GM23248 (cell line): ENCODE results near the gene RPS3. TPM values are rescaled to one million over a fixed set of nuclear protein-coding genes. Genes with fewer than 3 reads are reported as not detected.

ENCODE experiments used
- DNase-seq: peaks from one replicate; pipeline ENCODE4 v3.0.0-alpha.2; 2015
- H2AFZ ChIP-seq: fragments of 200-600 bp; sonication (generic); 2 replicates; pipeline ENCODE4 v1.6.1; 2016; ENCODE audit warnings: antibody characterized with exemption
- H3F3A ChIP-seq: fragments of 200-600 bp; sonication (generic); 2 replicates; pipeline ENCODE4 v1.6.1; 2016; ENCODE audit warnings: mild to moderate bottlenecking, antibody characterized with exemption, mixed run types; ENCODE audit not compliant: insufficient read depth
- H3K27ac ChIP-seq: fragments of 200-600 bp; sonication (generic); 2 replicates; pipeline ENCODE4 v1.5.1; 2016; ENCODE audit warnings: mild to moderate bottlenecking
- H3K27me3 ChIP-seq: fragments of 200-600 bp; sonication (generic); replicated peaks from 2 replicates; pipeline ENCODE4 v1.6.1; 2016; ENCODE audit warnings: mild to moderate bottlenecking; ENCODE audit not compliant: insufficient read depth
- H3K36me3 ChIP-seq: fragments of 200-600 bp; sonication (generic); 2 replicates; pipeline ENCODE4 v1.6.1; 2016; ENCODE audit warnings: low read depth, mild to moderate bottlenecking
- H3K4me1 ChIP-seq: fragments of 200-600 bp; sonication (generic); 2 replicates; pipeline ENCODE4 v1.6.1; 2016; ENCODE audit warnings: mild to moderate bottlenecking; ENCODE audit not compliant: insufficient read depth
- H3K4me2 ChIP-seq: fragments of 200-600 bp; sonication (generic); one replicate; pipeline ENCODE4 v1.6.1; 2016; ENCODE audit warnings: mild to moderate bottlenecking; ENCODE audit not compliant: unreplicated experiment
- H3K4me3 ChIP-seq: fragments of 200-600 bp; sonication (generic); 2 replicates; pipeline ENCODE4 v1.5.1; 2016; ENCODE audit warnings: mild to moderate bottlenecking
- H3K79me2 ChIP-seq: fragments of 200-600 bp; sonication (generic); 2 replicates; pipeline ENCODE4 v1.6.1; 2016; ENCODE audit warnings: mild to moderate bottlenecking; ENCODE audit not compliant: insufficient read depth
- H3K9ac ChIP-seq: fragments of 200-600 bp; sonication (generic); 2 replicates; pipeline ENCODE4 v1.6.1; 2016; ENCODE audit warnings: mild to moderate bottlenecking
- H3K9me2 ChIP-seq: fragments of 200-600 bp; sonication (generic); 2 replicates; pipeline ENCODE4 v1.6.1; 2016; ENCODE audit warnings: mixed run types, mild to moderate bottlenecking, moderate library complexity; ENCODE audit not compliant: insufficient read depth
- H3K9me3 ChIP-seq: fragments of 200-600 bp; sonication (generic); one replicate; pipeline ENCODE4 v1.6.1; 2017; ENCODE audit warnings: low read depth
- H4K20me1 ChIP-seq: fragments of 200-600 bp; sonication (generic); 2 replicates; pipeline ENCODE4 v1.6.0; 2016; ENCODE audit not compliant: insufficient read depth
- EZH2 ChIP-seq: fragments of 200-600 bp; sonication (generic); IDR thresholded peaks from 2 replicates; pipeline ENCODE4 v1.6.1; 2018; ENCODE audit warnings: antibody characterized with exemption, mild to moderate bottlenecking; ENCODE audit not compliant: insufficient read depth, poor library complexity, severe bottlenecking
- EZH2phosphoT487 ChIP-seq: fragments of 200-600 bp; sonication (generic); IDR thresholded peaks from 2 replicates; pipeline ENCODE4 v1.6.1; 2018; ENCODE audit warnings: antibody characterized with exemption, moderate library complexity, mild to moderate bottlenecking, low read depth; ENCODE audit not compliant: insufficient read depth
- WGBS, 2 experiments: methylation state at CpG; one replicate each; pipeline ENCODE4 v1.1.6; 2015 to 2017; ENCODE audit warnings: low lambda C conversion rate in 2 of 2, low coverage in 1 of 2; ENCODE audit errors: missing lambda C conversion rate in 2 of 2; 5-methylcytosine and 5-hydroxymethylcytosine counted together
- in situ Hi-C: fragments of 300-500 bp; cut with MboI; formaldehyde crosslinking; loops from 2 replicates; pipeline ENCODE4 v1.15.0; 2020
- polyA plus RNA-seq: library from polyadenylated mRNA; unstranded; fragments of >200 nt; fragmentation: Nextera tagmentation; extraction: Ambion mirVana; gene quantifications from 2 replicates; pipeline ENCODE4 v1.2.1, GENCODE V29; 2016
- total RNA-seq: library from RNA; depleted of rRNA; stranded (reverse); fragments of >200 nt; shearing (Covaris generic); gene quantifications from 2 replicates; pipeline ENCODE4 v1.2.3, GENCODE V29; 2014

RPS3 gene
- total and polyA plus RNA-seq, 2 experiments from 2014 or later: 896 to 1,048 TPM

- H3K4me3 ChIP-seq: no peak overlapping the region
- WGBS, 2 experiments: 81 to 87% methylated on average over 12 to 13 of the region's 13 CpGs
- H3K9me3 ChIP-seq: no peaks in the 10 kb centered on the region
- no peak overlapping the region for H3K4me2 ChIP-seq
- no peaks in the 10 kb centered on the region for H3K79me2 ChIP-seq
- H3K4me1 ChIP-seq: no peaks in the 10 kb centered on the region
- no peak overlapping the region for H3K27ac ChIP-seq
- H4K20me1 ChIP-seq: no peaks in the 10 kb centered on the region
- H3K36me3 ChIP-seq: no peaks in the 10 kb centered on the region
- no peaks in the 10 kb centered on the region for H3F3A ChIP-seq
- no peak overlapping the region for H2AFZ ChIP-seq
- no peaks in the 10 kb centered on the region for H3K27me3 ChIP-seq
- no peak overlapping the region for H3K9ac ChIP-seq
- in situ Hi-C loops: no loop called here
- TF ChIP-seq EZH2 (no peak), EZH2phosphoT487 (no peak)
- H3K9me2 ChIP-seq: no peaks in the 10 kb centered on the region
- no peak for DNase-seq
Observed at GRCh38 chr11:75439495-75440120, 40.3 kb downstream of the RPS3 start.

DNA sequence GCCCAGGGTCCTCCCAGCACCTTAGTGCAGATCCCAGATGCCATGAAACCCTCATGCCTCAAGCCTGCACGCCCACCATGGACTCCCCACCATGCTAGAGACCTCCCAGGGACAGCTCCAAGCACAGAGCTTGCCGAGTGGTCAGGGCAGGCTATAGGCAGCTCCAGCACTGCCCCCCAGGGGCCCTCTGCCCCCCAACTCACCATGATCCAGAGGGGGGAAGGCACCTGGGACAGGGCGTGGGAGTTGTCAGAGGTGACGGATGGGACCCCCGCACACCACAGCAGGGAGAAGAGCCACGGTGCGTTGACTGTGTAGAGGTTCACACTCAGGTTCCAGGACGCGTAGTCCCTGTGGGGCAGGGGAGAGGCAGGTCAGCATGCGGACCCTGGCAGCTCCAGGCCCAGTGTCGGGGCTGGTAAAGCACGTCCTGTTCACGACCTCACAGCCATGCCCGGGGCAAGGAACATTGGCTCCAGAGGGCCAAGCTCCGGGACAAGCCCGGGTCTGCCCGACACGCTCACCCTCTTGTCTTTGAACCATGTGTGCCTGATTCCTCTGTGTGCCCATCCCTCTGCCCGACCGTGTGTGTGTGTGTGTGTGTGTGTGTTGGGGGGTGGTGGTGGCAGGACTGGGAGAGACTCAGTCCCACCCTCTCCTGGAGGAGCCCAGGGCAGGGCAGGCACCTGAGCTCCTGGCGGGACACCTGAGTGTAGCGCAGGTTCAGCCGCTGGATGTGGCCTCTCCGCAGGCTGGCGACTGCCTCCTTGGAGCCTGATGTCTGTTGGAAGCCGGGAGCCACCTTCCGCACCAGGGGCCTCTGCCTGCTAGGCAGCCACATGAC lies 41.9 kb downstream of the RPS3 start:
- Histone ChIP-seq H3K27ac (no peak overlapping the region), H3K36me3 (no peaks in the 10 kb centered on the region), H3K4me3 (no peak overlapping the region), H3K79me2 (no peaks in the 10 kb centered on the region), H3K9me3 (no peaks in the 10 kb centered on the region), H4K20me1 (no peaks in the 10 kb centered on the region), H3K9me2 (no peaks in the 10 kb centered on the region), H3F3A (no peaks in the 10 kb centered on the region), H3K4me1 (no peaks in the 10 kb centered on the region), H2AFZ (no peak overlapping the region), H3K27me3 (no peaks in the 10 kb centered on the region), H3K4me2 (no peak overlapping the region), H3K9ac (no peak overlapping the region)
- TF ChIP-seq EZH2phosphoT487 (no peak), EZH2 (no peak)
- in situ Hi-C loops: no loop called here
- 83 to 88% methylated on average over 26 to 27 of the region's 27 CpGs for WGBS, 2 experiments
- no peak for DNase-seq

DNA sequence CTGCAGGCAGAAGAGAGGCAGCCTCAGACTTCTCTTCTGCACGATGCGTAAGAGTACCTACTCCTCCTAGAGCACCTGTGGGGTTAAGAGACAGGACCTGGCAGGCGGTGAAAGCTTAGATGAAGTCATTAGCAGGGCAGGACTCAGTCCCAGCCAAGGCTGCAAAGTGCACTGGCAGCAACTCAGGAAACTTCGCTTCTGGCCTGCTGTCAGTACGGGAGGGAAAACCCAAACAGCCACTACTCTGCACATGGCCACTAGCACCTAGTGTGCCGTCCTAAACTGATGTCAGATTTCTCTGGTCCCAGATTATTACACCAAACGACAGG lies 42.5 kb downstream of the RPS3 start:
- TF ChIP-seq EZH2 (no peak), EZH2phosphoT487 (no peak)
- in situ Hi-C loops: no loop called here
- WGBS, 2 experiments: 74 to 78% methylated on average over 7 of the region's 7 CpGs

GRCh38 chr11:75442161-75442885 lies 43.0 kb downstream of the RPS3 start:
- H3K4me2 ChIP-seq: no peak overlapping the region
- no peak overlapping the region for H3K4me3 ChIP-seq
- no peaks in the 10 kb centered on the region for H4K20me1 ChIP-seq
- TF ChIP-seq EZH2phosphoT487 (no peak), EZH2 (no peak)
- H3K9me3 ChIP-seq: no peaks in the 10 kb centered on the region
- DNase-seq: no peak
- H3K36me3 ChIP-seq: no peaks in the 10 kb centered on the region
- H3K27ac ChIP-seq: no peak overlapping the region
- in situ Hi-C loops: no loop called here
- WGBS, 2 experiments: 85 to 89% methylated on average over 15 of the region's 15 CpGs
- H3F3A ChIP-seq: no peaks in the 10 kb centered on the region
- no peaks in the 10 kb centered on the region for H3K79me2 ChIP-seq
- H3K9me2 ChIP-seq: no peaks in the 10 kb centered on the region
- no peak overlapping the region for H2AFZ ChIP-seq
- no peaks in the 10 kb centered on the region for H3K4me1 ChIP-seq
- H3K27me3 ChIP-seq: no peaks in the 10 kb centered on the region
- no peak overlapping the region for H3K9ac ChIP-seq

More for the DNA sequence above, 42.5 kb downstream of the RPS3 start:
- H3K4me1 ChIP-seq: no peaks in the 10 kb centered on the region
- H3K36me3 ChIP-seq: no peaks in the 10 kb centered on the region
- H4K20me1 ChIP-seq: no peaks in the 10 kb centered on the region
- no peak overlapping the region for H2AFZ ChIP-seq
- H3K9me2 ChIP-seq: no peaks in the 10 kb centered on the region
- H3K4me2 ChIP-seq: no peak overlapping the region
- H3F3A ChIP-seq: no peaks in the 10 kb centered on the region
- no peak overlapping the region for H3K27ac ChIP-seq
- H3K9ac ChIP-seq: no peak overlapping the region
- no peaks in the 10 kb centered on the region for H3K79me2 ChIP-seq
- no peak overlapping the region for H3K4me3 ChIP-seq
- no peaks in the 10 kb centered on the region for H3K27me3 ChIP-seq
- DNase-seq: no peak
- no peaks in the 10 kb centered on the region for H3K9me3 ChIP-seq
